ENCODE measurements around the gene EBPL.

GRCh38 chr13:49697468-49697867 lies 6.2 kb upstream of the EBPL start:
- TF ChIP-seq, protein P1, sequence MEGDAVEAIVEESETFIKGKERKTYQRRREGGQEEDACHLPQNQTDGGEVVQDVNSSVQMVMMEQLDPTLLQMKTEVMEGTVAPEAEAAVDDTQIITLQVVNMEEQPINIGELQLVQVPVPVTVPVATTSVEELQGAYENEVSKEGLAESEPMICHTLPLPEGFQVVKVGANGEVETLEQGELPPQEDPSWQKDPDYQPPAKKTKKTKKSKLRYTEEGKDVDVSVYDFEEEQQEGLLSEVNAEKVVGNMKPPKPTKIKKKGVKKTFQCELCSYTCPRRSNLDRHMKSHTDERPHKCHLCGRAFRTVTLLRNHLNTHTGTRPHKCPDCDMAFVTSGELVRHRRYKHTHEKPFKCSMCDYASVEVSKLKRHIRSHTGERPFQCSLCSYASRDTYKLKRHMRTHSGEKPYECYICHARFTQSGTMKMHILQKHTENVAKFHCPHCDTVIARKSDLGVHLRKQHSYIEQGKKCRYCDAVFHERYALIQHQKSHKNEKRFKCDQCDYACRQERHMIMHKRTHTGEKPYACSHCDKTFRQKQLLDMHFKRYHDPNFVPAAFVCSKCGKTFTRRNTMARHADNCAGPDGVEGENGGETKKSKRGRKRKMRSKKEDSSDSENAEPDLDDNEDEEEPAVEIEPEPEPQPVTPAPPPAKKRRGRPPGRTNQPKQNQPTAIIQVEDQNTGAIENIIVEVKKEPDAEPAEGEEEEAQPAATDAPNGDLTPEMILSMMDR (IDR thresholded peaks at IDR 0.05): no peak
- TF ChIP-seq POLR2A (IDR thresholded peaks at IDR 0.05): no peak

Data from heart left ventricle (tissue), 13 donors.